Neural progenitor cell (in vitro differentiated cells): ENCODE measurements around the gene LRRC32.

Experiments used
- EZH2 ChIP-seq: fragments of 200-600 bp; sonication (generic); IDR thresholded peaks from 2 replicates; pipeline ENCODE4 v1.6.1; 2017; ENCODE audit warnings: antibody characterized with exemption, mild to moderate bottlenecking, moderate library complexity
- EZH2phosphoT487 ChIP-seq: fragments of 200-600 bp; sonication (generic); IDR thresholded peaks from 2 replicates; pipeline ENCODE4 v1.6.1; 2017; ENCODE audit warnings: antibody characterized with exemption
- TF ChIP-seq, protein P1 (sequence below): fragments of 200-600 bp; sonication (generic); IDR thresholded peaks from 2 replicates; pipeline ENCODE4 v1.5.1; 2017; ENCODE audit warnings: antibody characterized with exemption, mild to moderate bottlenecking

DNA sequence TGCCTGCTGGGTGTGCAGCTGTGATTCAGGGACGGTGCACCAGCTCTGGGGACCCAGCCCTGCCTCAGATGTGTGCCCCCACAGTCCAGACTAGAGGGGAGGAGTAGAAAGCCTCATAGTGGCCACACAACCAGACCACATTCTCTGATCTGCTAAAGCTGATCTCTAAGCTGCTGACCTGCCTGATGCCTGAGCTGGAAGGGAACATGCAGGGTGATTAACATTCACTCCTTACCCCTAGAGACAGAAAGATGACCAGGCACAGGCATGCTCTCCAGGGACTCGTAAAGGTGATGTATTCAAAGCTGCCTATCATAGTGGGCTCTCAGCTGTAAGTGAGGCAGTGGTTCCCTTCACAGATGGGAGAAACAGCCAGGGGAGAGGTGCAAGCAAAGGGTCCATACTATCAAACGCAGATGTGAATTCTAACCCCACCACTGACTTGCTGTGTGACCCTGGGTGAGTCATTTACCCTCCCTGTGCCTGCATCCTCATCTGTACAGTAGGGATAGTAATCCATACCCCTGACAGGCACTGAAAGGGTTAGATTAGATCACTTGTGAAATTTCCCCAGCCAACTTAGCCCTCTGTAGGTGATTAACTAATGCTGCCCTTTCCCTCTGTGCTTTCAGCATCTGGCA lies 29.0 kb upstream of the LRRC32 start:
- TF ChIP-seq, protein P1, sequence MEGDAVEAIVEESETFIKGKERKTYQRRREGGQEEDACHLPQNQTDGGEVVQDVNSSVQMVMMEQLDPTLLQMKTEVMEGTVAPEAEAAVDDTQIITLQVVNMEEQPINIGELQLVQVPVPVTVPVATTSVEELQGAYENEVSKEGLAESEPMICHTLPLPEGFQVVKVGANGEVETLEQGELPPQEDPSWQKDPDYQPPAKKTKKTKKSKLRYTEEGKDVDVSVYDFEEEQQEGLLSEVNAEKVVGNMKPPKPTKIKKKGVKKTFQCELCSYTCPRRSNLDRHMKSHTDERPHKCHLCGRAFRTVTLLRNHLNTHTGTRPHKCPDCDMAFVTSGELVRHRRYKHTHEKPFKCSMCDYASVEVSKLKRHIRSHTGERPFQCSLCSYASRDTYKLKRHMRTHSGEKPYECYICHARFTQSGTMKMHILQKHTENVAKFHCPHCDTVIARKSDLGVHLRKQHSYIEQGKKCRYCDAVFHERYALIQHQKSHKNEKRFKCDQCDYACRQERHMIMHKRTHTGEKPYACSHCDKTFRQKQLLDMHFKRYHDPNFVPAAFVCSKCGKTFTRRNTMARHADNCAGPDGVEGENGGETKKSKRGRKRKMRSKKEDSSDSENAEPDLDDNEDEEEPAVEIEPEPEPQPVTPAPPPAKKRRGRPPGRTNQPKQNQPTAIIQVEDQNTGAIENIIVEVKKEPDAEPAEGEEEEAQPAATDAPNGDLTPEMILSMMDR: no peak
- TF ChIP-seq EZH2: no peak
- no peak for TF ChIP-seq EZH2phosphoT487
